Measurements from ENCODE around the gene NKX6-2. TPM values are rescaled to one million over a fixed set of nuclear protein-coding genes. Genes with fewer than 3 reads are reported as not detected.
"Not testable (repeated sequence)": the region's sequence is repeated elsewhere in the genome, so short reads cannot be mapped to it uniquely, and the experiment has no call there.

Gene NKX6-2
- total RNA-seq, 2 donors from 2014 or later = not detected

DNA sequence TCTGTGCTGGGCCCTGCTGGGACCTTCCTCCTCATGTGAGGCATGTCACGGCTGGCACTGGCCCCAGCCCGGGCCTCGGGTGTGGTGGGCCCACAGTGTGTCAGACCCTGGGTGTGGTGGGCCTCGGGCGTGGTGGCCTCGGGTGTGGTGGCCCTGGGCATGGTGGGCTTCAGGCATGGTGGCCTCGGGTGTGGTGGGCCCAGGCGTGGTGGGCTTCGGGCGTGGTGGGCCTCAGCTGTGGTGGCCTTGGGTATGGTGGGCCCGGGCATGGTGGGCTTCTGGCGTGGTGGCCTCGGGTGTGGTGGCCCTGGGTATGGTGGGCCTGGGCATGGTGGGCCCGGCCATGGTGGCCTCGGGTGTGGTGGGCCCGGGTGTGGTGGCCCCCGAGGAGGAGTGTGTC is 40.4 kb downstream of the NKX6-2 start:
- DNase-seq = no peak
- ATAC-seq = no peak
- intact Hi-C loops (cut with DNase I) = no loop called here

DNA sequence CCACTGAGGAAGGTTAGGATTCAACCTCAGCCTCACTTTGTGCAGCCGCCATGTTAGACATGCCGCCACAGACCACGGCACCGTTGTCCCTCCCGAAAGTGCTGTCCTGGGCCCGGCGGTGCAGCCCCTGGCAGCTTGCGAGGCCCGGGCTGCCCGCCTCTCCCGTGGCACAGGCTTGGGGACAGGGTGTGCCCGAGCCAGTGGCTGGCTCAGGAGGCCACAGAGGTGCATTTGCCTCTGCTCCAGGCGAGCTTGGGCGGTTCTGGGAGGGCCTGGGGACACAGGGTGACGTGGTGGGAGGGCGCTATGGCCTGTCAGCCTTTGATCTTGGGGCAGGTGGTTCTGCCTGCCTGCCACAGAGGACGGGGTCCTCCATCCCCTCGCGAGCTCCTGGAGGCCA is 41.1 kb downstream of the NKX6-2 start:
- ATAC-seq (no peak), DNase-seq (no peak)
- intact Hi-C loops (cut with DNase I) = no loop called here

DNA sequence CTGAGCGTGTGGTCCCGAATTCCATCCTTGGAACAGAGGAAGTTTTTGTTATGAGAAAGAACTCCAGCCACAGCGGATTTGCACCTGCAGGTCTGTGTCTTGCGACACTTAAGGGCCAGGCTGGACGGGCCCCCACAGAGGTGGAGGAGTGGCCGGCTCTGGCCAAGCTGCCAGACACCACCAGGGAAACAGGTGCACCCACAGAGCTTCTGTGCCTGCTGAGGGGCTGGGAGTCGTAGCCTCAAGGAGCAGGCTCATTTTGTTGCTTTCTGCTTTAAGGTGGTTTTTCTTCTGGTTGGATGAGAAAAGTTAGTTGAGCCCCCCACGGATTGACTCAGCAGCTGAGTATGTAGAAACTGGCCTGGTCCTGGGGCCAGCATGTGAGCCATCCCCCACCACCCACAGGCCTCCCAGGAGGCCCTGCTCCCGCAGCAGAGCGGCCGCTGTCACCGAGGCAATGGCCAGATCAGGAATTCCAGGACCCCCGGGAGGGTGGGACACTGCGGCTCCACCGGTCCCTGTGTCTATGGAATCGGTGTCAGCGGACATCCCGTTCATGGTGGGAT is 41.9 kb downstream of the NKX6-2 start:
- intact Hi-C loops (cut with DNase I) = no loop called here
- ATAC-seq (no peak), DNase-seq (no peak)

DNA sequence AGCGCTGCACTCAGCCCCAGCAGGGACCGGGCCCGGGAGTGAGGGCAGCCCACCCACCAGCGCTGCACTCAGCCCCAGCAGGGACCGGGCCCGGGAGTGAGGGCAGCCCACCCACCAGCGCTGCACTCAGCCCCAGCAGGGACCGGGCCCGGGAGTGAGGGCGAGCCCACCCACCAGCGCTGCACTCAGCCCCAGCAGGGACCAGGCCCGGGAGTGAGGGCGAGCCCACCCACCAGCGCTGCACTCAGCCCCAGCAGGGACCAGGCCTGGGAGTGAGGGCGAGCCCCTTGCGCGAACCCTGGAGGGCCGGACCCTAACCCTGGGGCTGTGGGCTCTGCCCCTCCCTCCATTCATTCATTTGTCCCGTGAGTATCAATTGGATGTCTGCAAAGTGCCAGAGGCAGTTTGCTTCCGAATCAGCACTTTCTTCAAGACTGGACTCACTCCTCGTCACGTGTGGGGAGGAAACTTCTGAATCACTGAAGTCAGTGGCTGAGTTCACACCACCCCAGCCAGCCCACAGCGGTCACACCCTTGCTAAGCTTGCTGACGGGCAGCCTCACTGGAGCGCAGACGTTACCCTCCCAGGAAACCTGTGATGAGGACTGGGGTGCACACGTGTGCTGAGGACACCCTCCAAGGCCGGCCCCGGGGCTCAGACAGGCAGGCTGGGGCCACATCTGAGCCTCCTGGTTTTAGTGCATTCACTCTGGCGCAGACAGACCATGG is 42.6 kb downstream of the NKX6-2 start:
- peak in 1 of 2 donors; percentile 43 for ATAC-seq
- intact Hi-C loops (cut with DNase I); DNase-seq: not testable (repeated sequence)

DNA sequence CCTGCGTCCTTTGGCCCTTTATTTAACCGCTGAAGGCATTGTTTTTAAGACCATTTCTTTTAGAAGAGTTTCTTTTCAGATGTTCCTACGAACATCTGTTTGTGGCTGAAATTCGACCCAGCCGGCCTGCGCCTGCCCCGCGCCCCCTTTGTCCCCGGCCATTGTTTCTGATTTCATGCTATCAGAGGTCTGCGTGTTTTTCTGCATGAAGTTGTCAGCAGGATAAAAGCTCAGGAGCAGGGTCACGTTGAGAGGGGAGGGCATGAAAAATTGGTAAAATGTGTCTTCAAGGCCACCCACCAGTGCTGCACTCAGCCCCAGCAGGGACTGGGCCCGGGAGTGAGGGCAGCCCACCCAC is 43.1 kb downstream of the NKX6-2 start:
- DNase-seq = no peak
- intact Hi-C loops (cut with DNase I) = no loop called here
- no peak for ATAC-seq

DNA sequence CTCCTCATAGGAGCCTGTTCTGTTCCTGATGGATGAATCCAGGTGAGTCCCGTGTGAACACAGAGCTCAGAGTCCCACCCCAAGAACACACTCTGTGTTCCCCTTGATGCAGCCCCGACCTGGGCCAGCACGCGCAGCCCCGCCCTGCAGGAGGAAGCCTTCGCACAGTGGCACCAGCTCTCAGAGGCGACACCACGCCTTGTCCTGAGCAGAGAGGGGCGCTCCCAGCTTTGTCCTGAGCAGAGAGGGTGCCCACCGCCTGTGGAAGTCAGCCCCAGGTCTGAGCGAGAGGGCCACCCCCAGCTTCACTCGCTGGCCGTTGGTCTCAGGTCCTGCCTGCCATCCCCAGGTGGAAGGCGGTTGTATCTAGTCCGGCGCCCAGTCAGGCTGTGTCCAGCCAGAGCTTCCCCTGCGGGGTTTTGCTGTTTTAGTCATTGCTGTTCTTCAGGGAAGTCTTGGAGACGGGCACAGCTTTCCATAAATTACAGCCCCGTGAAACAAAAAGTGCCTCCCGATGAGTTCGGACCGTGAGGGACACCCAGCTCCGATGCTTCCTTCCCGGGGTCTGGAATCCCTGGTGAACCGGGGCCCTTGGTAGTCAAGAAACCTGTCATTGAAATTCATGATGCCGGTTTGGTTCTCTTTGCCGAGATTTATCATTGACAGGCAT is 43.6 kb downstream of the NKX6-2 start:
- DNase-seq = no peak
- no peak for ATAC-seq
- intact Hi-C loops (cut with DNase I) = no loop called here

DNA sequence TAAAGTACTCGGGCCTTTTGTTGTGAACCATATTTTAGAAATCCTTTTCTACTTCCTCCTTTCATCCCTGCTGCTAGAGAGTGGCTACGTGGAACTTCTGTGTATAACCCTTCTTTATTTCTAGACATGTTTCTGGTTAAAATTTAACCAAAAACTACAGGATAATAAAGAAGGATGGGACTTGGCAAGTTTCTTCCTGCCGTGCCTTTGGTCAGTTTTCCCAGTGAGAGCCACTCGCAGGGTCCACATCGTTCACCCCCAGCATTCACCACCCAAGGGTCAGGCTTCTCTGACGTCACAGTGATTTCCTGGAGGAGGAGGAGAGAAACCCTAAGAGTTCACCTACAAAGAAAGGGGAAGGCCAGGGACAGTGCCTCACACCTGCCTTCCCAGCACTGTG is 45.4 kb downstream of the NKX6-2 start:
- intact Hi-C loops (cut with DNase I) = no loop called here
- ATAC-seq = no peak
- no peak for DNase-seq

DNA sequence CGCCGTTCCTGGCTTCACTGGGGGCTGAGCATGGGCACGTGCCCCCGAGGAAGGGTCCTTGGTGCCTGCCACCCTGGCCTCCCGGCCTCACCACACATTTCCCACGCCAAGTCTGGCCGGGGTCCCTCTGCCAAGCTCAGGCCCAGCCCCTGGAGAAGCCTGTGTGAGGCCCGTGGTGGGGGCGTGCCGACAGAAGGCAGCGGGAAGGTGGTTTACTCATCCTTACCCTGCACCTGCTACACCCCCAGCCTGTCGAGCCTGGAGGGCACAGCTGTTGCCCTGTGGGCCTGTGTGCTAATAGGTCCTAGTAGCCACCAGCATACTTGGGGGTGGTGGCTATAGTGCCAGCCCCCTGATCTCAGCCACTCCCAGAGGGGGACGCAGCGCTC is 46.7 kb downstream of the NKX6-2 start:
- intact Hi-C loops (cut with DNase I) = no loop called here
- no peak for DNase-seq
- ATAC-seq = no peak

DNA sequence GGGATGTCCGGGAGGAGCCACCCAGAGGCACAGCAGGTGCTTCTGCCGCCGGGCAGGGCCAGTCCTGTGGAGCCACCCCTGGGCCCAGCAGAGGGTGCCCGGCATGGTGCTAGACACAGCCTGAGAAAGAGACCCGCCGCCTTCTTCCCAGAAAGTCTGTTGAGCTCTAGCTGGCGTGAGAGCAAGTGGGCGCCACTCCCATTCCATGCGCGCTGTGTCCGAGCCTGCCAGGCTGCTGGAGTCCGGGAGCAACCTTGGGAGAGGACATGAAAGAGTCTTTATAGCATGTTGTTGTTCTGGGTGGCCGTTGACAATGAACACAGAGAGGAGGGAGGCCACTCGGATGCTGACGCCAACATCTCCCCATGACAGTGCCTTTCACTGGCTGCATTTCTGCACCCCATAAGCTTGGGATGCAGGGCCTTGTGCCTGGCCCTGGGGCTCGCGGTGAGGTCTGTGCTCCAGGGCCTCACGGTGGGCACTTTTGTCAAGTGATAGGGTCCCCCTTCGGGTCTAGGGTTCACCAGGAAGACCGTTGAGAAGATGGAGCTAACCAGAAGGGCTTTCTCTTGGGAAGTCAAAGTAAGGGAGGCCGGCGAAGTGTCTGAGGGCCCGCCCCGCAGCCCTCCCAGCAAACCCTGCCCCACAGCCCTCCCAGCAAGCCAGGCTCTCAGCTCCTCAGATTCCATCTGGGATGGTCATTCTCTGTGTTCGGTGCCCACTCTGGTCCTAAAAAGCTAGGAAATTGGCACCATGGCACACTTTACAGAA is 47.3 kb downstream of the NKX6-2 start:
- intact Hi-C loops (cut with DNase I) = no loop called here
- no peak for DNase-seq
- peak in 1 of 2 donors; percentile 16 for ATAC-seq

DNA sequence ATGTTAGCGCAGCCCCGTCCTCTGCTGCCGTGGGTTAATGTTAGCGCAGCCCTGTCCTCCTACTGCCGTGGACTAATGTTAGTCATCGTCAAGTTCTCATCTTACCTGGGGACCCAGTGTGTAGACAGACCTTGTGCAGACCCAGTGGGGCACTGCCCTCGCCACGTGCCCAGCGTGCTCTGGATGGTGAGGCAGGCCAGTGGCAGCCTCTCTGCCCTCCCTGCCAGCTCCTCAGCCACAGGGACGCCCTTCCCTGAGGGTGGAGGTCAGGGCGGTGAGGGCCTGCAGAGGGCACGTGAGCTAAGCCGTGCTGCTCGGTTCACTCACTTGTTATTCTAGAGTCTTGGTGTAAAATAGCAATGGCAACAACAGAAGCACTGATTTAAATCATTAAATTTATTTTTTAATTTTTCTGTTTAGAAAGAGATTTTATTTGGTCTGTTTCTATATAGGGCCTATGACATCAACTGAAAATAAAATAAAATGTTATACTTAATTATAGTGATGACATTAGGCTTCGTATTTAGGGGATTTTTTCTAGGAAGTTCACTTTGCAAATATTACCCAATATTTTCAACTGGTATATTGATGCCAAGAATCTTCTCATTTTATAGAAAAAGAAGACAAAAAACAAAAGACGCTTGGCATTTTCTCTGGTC is 48.4 kb downstream of the NKX6-2 start:
- ATAC-seq = peak in 1 of 2 donors; percentile 26
- intact Hi-C loops (cut with DNase I) = no loop called here
- no peak for DNase-seq

DNA sequence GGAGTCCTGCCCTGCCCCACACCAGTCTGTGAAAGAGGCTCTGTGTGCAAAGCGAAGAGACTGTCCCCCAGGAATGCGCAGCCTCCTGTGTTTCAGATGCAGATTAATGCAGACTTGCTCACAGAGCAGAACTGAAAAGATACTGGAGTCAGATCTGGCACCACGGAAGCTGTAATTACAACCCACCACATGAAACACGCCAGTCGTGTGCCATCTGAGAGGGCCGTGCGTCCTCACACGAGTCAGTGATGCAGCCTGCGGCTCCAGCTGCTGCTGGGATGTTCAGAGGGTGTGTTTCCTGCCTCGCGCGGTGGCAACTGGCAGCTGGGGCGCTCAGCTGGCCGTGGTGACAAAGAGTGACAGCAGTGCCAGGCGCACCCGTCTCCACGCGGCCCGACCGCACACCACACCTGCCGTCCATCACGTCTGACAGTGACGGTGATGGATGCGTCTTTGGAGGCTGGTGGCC is 50.0 kb downstream of the NKX6-2 start:
- no peak for ATAC-seq
- DNase-seq = no peak
- intact Hi-C loops (cut with DNase I) = no loop called here

DNA sequence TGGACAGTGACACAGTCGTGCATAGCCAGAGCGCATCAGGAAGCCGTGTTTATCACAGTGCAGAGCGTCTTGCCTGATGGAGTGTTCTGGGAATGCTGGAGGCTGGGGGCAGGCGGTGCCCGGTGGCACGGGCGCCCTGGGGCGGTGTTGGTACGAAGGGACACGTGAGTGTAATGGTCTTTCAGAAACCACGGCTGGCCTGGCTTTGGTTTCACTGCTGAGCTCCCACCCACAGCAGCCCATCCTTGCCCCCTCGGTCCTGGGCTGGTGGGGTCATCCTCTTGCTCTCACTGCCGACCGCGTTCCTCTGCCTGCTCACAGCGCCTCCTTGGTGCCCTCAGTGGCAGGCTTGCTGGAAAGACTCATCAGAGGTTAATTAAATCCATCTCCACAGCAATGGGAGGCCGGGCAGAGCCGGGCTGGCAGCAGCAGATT is 50.6 kb downstream of the NKX6-2 start:
- ATAC-seq (no peak), DNase-seq (no peak)
- intact Hi-C loops (cut with DNase I) = no loop called here

DNA sequence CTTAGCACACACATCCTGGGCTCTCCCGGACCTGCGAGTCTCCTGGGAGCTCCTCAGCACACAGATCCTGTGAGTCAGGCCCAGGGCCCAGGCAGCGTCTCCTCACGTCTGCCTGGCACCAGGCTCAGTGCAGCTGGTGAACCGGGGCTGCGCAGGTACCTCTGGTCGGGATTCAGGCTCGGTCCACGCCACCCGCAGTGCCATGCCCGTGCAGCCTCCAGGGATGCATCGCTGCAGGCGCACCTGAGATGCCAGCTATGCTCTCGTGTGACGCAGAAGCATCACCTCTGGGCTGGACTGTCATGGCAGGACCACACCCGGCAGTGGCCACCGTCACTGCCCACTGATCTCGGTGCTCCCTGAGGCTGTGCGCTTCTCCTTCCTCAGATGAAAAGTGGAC is 52.0 kb downstream of the NKX6-2 start:
- ATAC-seq (no peak), DNase-seq (no peak)
- intact Hi-C loops (cut with DNase I) = no loop called here

Other genes starting within 250 kb of the NKX6-2 start
- gene INPP5A, start 248.4 kb downstream of the NKX6-2 start, total RNA-seq = 10 to 100 TPM; 74.4 to 95.3 TPM
- gene CFAP46, start 156.4 kb upstream of the NKX6-2 start, total RNA-seq = 1 to 10 TPM; 1.2 to 1.7 TPM